Activated CD8-positive, alpha-beta memory T cell treated with anti-CD3 and anti-CD28 coated beads, Interleukin-2, amount 50 U/mL, for 24 hours (primary cell): ENCODE data around the gene ZNF644.
"Not testable (repeated sequence)": the region's sequence is repeated elsewhere in the genome, so short reads cannot be mapped to it uniquely, and the experiment has no call there.

Experiments used
- DNase-seq: peaks from one replicate; pipeline ENCODE4 v3.0.0-alpha.2; 2020; ENCODE audit errors: extremely low read depth

ZNF644 gene

DNA sequence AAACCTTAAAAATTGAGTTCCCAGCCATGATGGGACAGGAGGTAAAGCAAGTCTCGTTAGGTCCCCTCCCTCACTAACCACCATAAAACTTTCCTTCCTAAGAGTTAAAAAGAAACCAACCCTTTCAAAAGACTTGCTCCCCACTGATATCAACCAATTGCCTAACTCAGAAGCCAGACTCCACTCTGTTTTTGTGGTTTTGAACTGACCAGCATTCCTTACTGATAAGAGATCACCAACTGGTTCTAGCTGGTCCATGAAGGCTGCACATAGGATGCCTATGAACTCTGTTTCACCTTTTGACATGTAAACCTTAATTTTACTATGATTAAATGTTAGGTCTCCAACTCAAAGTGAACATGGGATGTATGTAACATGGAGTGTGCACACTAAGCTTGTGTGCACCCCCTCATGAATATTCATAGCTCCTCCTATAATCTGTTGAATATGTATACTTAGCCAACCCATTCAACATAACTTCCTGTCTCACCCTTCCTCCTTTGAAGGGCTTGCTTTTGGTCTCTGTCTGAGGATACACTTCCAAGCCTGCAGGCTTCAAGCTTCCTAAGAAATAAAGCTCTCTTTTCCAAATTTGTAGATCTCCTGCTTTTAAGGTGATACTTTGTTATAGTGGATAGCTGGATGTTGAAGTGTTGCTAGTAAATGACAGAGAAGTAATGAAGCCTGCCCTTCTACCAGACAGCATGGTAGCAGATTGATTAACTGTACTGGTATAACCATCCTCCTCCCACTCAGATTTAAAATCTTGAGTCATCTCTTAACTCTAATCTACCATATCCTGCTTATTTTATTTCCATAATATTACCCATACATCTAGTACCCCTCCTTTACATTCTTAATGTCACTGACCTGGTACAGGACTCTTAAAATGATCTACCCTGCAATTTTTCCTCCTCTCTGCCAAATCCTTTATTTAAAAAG, 95.6 kb downstream of the ZNF644 start:
- no peak for DNase-seq

DNA sequence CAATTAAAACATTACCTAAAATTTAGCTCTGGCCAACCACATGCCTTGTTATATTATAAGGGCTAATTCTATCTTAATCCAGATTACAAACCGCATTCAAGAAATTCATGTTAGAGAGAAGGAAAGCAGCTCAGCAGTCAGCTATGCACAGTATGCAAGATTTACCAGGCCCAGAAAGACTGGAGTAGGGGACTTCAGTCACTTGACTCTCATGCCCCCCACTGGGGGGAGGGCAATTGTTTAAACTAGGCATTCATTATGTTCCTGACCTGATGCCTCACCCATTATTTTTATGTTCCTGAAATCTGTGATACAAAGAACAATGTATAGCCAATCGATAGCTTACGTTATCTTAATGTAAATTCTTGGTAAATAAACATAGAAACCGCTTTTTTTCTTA, 96.9 kb downstream of the ZNF644 start:
- DNase-seq: no peak

DNA sequence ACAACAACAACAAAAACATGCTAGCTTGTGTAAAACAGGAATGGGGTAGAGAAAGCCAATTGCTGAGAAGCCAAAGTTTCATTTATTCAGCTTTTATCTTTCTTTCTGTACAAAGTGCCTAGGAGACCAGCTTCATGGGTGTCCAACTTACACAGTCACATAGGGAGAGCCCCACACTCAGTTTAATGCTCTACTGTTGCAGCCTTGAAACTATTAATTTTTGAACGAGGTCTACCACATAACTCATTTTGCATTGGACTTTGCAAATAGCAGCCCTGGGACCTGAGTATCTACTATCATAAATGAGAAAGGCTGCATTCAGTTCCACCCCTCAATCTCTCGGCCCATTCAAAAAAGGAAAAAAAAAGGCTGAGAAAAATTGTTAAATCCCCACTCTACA, 98.8 kb downstream of the ZNF644 start:
- no peak for DNase-seq

DNA sequence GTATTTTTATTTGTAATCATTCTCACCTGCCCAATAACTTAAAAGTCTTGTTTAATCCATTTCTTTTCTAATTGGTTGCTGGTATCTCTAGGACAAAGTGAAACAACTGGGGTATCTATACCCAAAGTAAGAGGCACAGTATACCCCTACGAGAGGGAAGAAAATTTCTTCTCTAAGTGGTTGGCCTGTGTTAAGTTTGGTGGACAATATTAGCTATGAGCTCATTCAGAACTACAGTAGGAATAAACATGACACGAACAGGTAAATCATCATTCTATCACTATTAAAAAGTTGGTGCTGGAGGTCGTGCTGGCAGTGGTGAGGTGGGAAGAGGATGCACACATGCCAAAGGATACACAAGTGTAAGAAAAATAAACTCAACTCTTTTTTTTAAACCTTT, 99.6 kb downstream of the ZNF644 start:
- no peak for DNase-seq

DNA sequence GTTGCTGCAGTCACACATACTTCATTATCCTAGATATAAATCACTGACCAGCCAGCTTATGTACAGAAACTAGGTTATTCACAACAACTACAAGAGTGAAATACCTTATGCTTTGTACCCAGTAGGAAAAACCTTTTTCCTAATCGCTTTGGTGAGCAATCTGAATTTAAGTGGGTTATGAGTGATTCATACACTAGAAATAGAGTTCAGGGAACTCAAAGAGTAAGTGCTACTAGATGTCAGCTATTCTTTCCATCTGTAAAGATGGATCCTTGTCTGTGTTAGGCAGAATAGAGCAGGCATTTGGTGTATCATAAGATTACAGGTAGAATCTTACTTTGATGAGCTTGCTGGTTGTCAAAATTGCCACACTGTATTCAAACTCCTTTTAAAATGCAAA, 101.9 kb downstream of the ZNF644 start:
- DNase-seq: no peak

DNA sequence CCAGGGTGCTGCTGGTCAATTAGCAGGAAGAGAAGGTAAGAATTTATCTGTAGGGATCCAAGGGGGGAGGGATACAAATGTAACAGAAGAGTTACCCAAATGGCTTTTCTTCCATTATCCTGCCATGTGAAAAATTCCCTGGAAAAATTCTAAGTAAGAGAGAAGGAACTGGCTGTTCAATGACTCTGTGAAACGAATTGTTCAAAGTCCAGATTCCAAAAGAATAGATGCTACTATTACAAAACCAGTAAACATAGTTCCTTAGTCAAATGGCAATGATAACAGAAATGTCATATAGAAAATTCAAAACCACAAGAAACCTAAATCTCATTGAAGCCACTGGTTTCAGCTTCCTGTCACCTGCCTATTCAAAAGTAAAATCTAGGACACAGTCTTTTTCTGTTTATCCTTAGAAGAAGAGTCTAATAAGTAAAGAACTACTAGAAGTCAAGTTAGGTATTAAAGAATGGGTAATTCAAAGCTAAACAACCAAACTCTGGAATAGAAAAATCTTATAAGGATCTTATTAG, 102.6 kb downstream of the ZNF644 start:
- DNase-seq: no peak

DNA sequence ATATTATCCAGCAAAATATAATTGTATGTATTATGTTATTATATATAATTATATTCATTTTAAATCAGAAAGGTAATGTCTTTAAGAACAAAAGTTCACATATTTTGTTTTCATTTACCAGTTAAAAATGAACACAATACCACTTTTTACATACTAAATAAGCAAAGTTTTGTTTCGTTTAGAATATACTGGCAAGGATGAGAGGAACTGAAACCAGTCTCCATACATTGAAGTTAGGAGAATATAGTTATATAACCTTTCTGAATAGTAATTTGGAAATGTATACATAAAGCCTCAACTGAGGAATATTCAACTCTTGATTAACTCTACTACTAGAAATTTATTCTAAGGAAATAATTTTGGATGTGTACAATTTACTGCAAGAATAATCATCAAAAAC, 110.5 kb downstream of the ZNF644 start:
- DNase-seq: no peak

DNA sequence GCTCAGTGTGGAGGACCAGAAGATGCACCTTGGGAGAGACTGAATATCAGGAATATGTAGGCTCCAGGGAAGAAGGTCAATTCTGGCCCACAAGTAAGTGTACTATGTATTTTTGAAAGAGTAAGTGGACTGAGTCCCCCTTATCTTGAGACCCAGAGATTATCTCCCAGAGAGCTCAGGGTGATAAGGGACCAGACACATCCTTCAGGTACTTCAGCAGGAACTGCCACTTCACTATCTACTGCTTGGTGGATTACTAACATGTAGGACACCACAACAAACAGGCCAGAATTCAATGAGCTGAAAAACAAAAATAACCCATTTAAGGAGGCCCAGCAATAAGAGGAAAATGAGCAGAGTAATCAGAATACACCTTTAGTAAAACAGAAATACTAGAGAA, 119.2 kb downstream of the ZNF644 start:
- no peak for DNase-seq

DNA sequence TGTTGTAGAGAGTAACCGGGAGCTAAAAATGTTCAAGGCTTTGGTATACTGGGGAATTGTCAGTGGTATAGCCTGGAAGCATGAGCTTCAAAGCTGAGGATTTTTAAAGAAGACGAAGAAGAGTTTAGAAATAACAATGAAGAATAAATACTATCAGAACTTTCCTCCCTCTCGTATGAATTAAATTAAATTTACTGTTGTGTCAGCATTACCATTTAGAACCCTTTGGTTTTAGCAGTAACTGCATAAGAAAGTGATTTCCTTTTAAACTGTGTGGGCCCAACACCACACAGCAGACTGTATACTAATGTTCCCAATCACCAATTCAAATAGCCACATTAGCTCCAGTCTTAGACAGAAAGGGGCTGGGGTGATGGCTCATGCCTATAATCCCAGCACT, 122.6 kb downstream of the ZNF644 start:
- DNase-seq: no peak

DNA sequence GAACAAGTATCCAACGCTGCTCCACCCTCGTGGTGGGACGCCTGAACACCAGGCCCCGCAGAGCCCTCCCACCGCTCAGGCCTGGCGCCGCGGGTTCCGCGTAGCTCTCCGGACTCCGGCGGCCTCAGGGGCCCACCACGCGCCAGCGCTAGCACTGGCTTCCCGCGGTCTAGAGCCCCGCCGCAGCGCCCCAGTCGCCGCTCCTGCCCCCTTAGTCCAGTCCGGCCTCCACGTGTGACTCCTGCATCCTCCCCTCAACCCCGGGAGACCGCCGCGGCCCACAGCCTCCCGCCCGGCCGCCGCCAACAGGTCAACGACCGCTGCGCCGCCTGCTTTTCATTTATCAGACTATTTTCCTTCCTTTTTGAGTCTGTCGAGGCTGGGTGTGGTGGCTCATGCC, 128.2 kb downstream of the ZNF644 start:
- DNase-seq: not testable (repeated sequence)

DNA sequence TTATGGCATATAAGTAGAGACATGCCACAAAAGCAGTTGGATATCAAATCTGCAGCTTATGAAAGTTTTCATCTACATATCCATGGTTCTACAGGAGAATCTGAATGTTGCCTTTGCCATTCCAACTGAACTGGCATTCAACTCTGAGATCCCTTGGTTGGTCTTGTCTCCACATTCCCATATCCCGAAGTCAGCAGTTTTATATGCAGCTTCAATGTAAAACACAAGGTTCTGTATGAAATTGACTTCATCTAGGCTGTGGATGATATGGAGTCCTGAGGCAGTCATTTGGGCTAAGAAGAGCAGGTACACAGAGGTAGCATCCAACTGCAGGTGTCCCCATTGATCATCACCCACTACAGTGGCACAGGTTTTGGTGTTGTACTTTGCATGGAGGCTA, 129.0 kb downstream of the ZNF644 start:
- not testable (repeated sequence) for DNase-seq

DNA sequence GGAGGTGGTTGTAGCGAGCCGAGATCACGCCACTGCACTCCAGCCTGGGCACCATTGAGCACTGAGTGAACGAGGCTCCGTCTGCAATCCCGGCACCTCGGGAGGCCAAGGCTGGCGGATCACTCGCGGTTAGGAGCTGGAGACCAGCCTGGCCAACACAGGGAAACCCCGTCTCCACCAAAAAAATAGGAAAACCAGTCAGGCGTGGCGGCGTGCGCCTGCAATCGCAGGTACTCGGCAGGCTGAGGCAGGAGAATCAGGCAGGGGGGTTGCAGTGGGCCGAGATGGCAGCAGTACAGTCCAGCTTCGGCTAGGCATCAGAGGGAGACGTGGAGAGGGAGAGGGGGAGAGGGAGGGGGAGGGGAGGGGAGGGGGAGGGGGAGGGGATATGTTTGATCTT, 129.6 kb downstream of the ZNF644 start:
- DNase-seq: not testable (repeated sequence)

DNA sequence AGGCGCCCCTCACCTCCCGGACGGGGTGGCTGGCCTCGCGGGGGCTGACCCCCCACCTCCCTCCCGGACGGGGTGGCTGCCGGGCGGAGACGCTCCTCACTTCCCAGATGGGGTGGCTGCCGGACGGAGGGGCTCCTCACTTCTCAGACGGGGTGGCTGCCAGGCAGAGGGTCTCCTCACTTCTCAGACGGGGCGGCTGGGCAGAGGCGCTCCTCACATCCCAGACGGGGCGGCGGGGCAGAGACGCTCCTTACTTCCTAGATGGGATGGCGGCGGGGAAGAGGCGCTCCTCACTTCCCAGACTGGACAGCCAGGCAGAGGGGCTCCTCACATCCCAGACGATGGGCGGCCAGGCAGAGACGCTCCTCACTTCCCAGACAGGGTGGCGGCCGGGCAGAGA, 130.1 kb downstream of the ZNF644 start:
- DNase-seq: not testable (repeated sequence)

DNA sequence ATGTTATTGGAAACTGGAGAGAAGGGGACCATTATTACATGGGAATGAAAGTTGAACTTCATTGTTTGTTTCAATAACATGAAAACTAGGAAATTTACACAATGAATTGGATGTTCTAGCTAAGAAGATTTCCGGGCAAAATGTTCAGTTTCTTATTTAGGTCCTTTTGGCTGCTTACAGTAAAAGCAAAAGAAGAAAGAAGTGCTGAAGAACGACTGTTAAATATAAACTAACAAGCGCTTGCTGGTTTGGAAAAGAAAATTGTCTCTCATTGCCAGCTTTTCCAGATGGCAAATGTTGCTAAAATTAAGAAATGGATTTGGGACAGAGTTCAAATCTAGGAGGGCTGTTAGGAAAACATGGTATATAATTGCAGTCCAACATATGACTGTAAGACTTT, 139.6 kb downstream of the ZNF644 start:
- DNase-seq: no peak

DNA sequence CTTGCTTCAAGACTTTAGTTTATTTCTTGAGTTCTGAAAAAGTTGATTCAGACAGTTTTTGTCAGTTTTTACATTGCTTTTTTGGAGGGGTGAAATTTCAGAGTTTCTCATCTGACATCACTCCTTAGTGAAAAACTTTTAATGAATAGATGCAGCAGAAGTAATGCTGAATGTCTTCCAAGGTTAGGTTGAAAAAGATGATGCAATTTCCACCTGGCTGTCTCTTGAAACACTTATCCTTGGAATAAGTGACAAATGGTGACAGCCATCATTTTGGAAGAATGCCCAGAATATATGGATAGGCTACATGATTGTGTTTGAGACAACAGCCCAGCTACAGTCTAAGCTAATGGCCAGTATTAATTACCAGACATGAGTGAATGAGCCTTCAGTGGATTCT, 140.8 kb downstream of the ZNF644 start:
- DNase-seq: no peak

DNA sequence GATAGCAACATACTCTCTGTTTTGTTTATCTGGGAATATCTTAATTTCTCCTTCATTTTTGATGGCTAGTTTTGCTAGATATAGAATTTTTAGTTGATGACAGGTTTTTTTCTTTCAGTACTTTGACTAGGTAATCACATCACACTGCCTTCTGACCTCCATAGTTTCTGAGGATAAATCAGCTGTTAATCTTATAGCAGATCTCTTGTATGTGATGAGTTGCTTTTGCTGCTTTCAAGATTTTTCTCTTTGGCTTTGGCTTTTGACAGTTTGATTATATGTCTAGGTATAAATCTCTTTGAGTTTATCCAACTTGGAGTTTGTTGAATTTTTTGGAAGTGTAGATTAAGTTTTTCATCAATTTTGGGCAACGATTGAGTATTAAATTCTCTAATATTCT, 142.6 kb downstream of the ZNF644 start:
- no peak for DNase-seq

DNA sequence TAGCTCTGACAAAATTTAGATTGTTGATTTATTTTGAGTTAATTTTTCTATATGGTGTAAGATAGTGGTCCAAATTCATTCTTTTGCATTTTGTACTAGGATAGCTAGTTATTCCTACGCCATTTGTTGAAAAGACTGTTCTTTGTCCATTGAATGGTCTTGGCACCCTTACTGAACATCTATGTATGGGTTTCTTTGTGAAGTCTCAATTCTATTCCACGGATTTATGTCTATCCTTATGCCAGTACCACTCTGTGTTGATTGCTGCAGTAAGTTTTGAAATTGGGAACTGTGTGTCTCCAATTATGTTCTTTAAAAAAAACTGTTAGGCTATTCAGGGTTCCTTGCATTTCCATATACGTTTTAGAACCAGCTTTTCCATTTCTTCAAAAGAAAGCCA, 145.7 kb downstream of the ZNF644 start:
- DNase-seq: no peak
